ENCODE results near the gene TADA2B. TPM values are rescaled to one million over a fixed set of nuclear protein-coding genes. Genes with fewer than 3 reads are reported as not detected.
"Not testable (repeated sequence)": the region's sequence is repeated elsewhere in the genome, so short reads cannot be mapped to it uniquely, and the experiment has no call there.

Gene TADA2B
- total and polyA plus RNA-seq, 2 experiments from 2014 or later: 21.5 to 29.0 TPM

- no peaks in the 10 kb centered on the region for H3K36me3 ChIP-seq
- no peak overlapping the region for H3K27ac ChIP-seq
- no peaks in the 10 kb centered on the region for H3K9me3 ChIP-seq (ENCODE audit: low read depth)
- H3K27me3 ChIP-seq: no peaks in the 10 kb centered on the region
- no peak for TF ChIP-seq CTCF (IDR thresholded peaks at IDR 0.05; ENCODE audit: low read depth, low read length)
- H3K4me1 ChIP-seq (ENCODE audit: low read depth): peaks cover 1% of the 10 kb centered on the region
- no peak overlapping the region for H3K4me3 ChIP-seq
- DNase-seq (ENCODE audit: low read depth in 1 of 2, low spot score in 1 of 2): no peak
Measured at GRCh38 chr4:7076696-7077082, 33.5 kb downstream of the TADA2B start.

- H3K27ac ChIP-seq: no peak overlapping the region
- no peak for TF ChIP-seq CTCF (IDR thresholded peaks at IDR 0.05; ENCODE audit: low read depth, low read length)
- H3K4me1 ChIP-seq (ENCODE audit: low read depth): peaks cover 7% of the 10 kb centered on the region
- DNase-seq (ENCODE audit: low read depth in 1 of 2, low spot score in 1 of 2): no peak
- H3K36me3 ChIP-seq: no peaks in the 10 kb centered on the region
- H3K27me3 ChIP-seq: no peaks in the 10 kb centered on the region
- H3K9me3 ChIP-seq (ENCODE audit: low read depth): no peaks in the 10 kb centered on the region
- H3K4me3 ChIP-seq: no peak overlapping the region
Measured at GRCh38 chr4:7077371-7077770, 34.2 kb downstream of the TADA2B start.

- DNase-seq (ENCODE audit: low read depth in 1 of 2, low spot score in 1 of 2): no peak
- TF ChIP-seq CTCF (IDR thresholded peaks at IDR 0.05; ENCODE audit: low read depth, low read length): no peak
- H3K27me3 ChIP-seq: peaks cover 1% of the 10 kb centered on the region
- H3K4me1 ChIP-seq (ENCODE audit: low read depth): peaks cover 7% of the 10 kb centered on the region
- no peaks in the 10 kb centered on the region for H3K9me3 ChIP-seq (ENCODE audit: low read depth)
- no peak overlapping the region for H3K4me3 ChIP-seq
- H3K27ac ChIP-seq: no peak overlapping the region
- H3K36me3 ChIP-seq: no peaks in the 10 kb centered on the region
Measured at GRCh38 chr4:7078025-7078424, 34.9 kb downstream of the TADA2B start.

GRCh38 chr4:7079483-7079882 lies 36.3 kb downstream of the TADA2B start:
- not testable (repeated sequence) for H3K4me1 ChIP-seq (ENCODE audit: low read depth); H3K36me3 ChIP-seq; H3K4me3 ChIP-seq; H3K9me3 ChIP-seq (ENCODE audit: low read depth); DNase-seq (ENCODE audit: low read depth in 1 of 2, low spot score in 1 of 2); H3K27ac ChIP-seq
- peaks cover 14% of the 10 kb centered on the region for H3K27me3 ChIP-seq

GRCh38 chr4:7079909-7080308 lies 36.7 kb downstream of the TADA2B start:
- H3K9me3 ChIP-seq (ENCODE audit: low read depth); H3K4me3 ChIP-seq; H3K36me3 ChIP-seq; H3K27ac ChIP-seq; DNase-seq (ENCODE audit: low read depth in 1 of 2, low spot score in 1 of 2); H3K4me1 ChIP-seq (ENCODE audit: low read depth): not testable (repeated sequence)
- peaks cover 15% of the 10 kb centered on the region for H3K27me3 ChIP-seq

GRCh38 chr4:7083597-7084563 lies 40.7 kb downstream of the TADA2B start:
- Histone ChIP-seq H3K27me3 (peaks cover 22% of the 10 kb centered on the region), H3K4me1 (ENCODE audit: low read depth) (peaks cover 7% of the 10 kb centered on the region), H3K36me3 (no peaks in the 10 kb centered on the region), H3K27ac (no peak overlapping the region), H3K9me3 (ENCODE audit: low read depth) (no peaks in the 10 kb centered on the region), H3K4me3 (no peak overlapping the region)
- TF ChIP-seq CTCF (IDR thresholded peaks at IDR 0.05; ENCODE audit: low read depth, low read length): no peak
- no peak for DNase-seq (ENCODE audit: low read depth in 1 of 2, low spot score in 1 of 2)

GRCh38 chr4:7084564-7084961 lies 41.4 kb downstream of the TADA2B start:
- H3K4me1 ChIP-seq (ENCODE audit: low read depth); H3K27ac ChIP-seq; H3K36me3 ChIP-seq; H3K9me3 ChIP-seq (ENCODE audit: low read depth); DNase-seq (ENCODE audit: low read depth in 1 of 2, low spot score in 1 of 2); H3K4me3 ChIP-seq: not testable (repeated sequence)
- H3K27me3 ChIP-seq: peaks cover 28% of the 10 kb centered on the region
